ENCODE measurements around the gene LEPR.

Gene LEPR

GRCh38 chr1:65395887-65396612, 24.4 kb upstream of the LEPR start:
- no peak for TF ChIP-seq CTCF (conservative IDR thresholded peaks at IDR 0.05; ENCODE audit: low read depth, low read length)
- peak; percentile 31 for DNase-seq (ENCODE audit: low read depth)
- no peak overlapping the region for H3K4me3 ChIP-seq (ENCODE audit: low read depth, low read length)

- no peak for TF ChIP-seq CTCF (conservative IDR thresholded peaks at IDR 0.05; ENCODE audit: low read depth, low read length)
Observed at GRCh38 chr1:65398083-65398482, 22.4 kb upstream of the LEPR start.

GRCh38 chr1:65399003-65399402, 21.5 kb upstream of the LEPR start:
- TF ChIP-seq CTCF (conservative IDR thresholded peaks at IDR 0.05; ENCODE audit: low read depth, low read length) = no peak
- no peak overlapping the region for H3K4me3 ChIP-seq (ENCODE audit: low read depth, low read length)
- no peak for DNase-seq (ENCODE audit: low read depth)

More at GRCh38 chr1:65398083-65398482, 22.4 kb upstream of the LEPR start:
- no peak for DNase-seq (ENCODE audit: low read depth)
- H3K4me3 ChIP-seq (ENCODE audit: low read depth, low read length) = no peak overlapping the region

GRCh38 chr1:65401612-65402011, 18.9 kb upstream of the LEPR start:
- DNase-seq (ENCODE audit: low read depth) = no peak
- no peak for TF ChIP-seq CTCF (conservative IDR thresholded peaks at IDR 0.05; ENCODE audit: low read depth, low read length)
- no peak overlapping the region for H3K4me3 ChIP-seq (ENCODE audit: low read depth, low read length)

GRCh38 chr1:65404941-65405340, 15.5 kb upstream of the LEPR start:
- no peak for TF ChIP-seq CTCF (conservative IDR thresholded peaks at IDR 0.05; ENCODE audit: low read depth, low read length)
- DNase-seq (ENCODE audit: low read depth) = no peak
- no peak overlapping the region for H3K4me3 ChIP-seq (ENCODE audit: low read depth, low read length)

GRCh38 chr1:65407877-65408276, 12.6 kb upstream of the LEPR start:
- DNase-seq (ENCODE audit: low read depth) = no peak
- no peak for TF ChIP-seq CTCF (conservative IDR thresholded peaks at IDR 0.05; ENCODE audit: low read depth, low read length)
- no peak overlapping the region for H3K4me3 ChIP-seq (ENCODE audit: low read depth, low read length)

- no peak overlapping the region for H3K4me3 ChIP-seq (ENCODE audit: low read depth, low read length)
- no peak for DNase-seq (ENCODE audit: low read depth)
- no peak for TF ChIP-seq CTCF (conservative IDR thresholded peaks at IDR 0.05; ENCODE audit: low read depth, low read length)
Observed at GRCh38 chr1:65409314-65409713, 11.2 kb upstream of the LEPR start.

All from choroid plexus epithelial cell (primary cell).